Stimulated activated CD4-positive, alpha-beta T cell treated with anti-CD3 and anti-CD28 coated beads, TNF-alpha, amount 100 ng/mL, for 4 hours (primary cell): ENCODE measurements around the gene PASK.

Experiments
- DNase-seq, 3 experiments: peaks; one replicate each; pipeline ENCODE4 v3.0.0-alpha.2; 2020; ENCODE audit warnings: low read depth in 3 of 3

PASK gene

GRCh38 chr2:241180495-241180894 lies 31.2 kb upstream of the PASK start:
- no peak for DNase-seq

GRCh38 chr2:241179899-241180298 lies 30.6 kb upstream of the PASK start:
- DNase-seq, result no peak

- no peak for DNase-seq
Measured at GRCh38 chr2:241178961-241179360, 29.7 kb upstream of the PASK start.

GRCh38 chr2:241177526-241178334 lies 28.5 kb upstream of the PASK start:
- DNase-seq, result no peak

GRCh38 chr2:241173557-241173956 lies 24.3 kb upstream of the PASK start:
- DNase-seq, result no peak

GRCh38 chr2:241168366-241168765 lies 19.1 kb upstream of the PASK start:
- no peak for DNase-seq

- no peak for DNase-seq
Measured at GRCh38 chr2:241163601-241164118, 14.4 kb upstream of the PASK start.

- no peak for DNase-seq
Measured at GRCh38 chr2:241161646-241162281, 12.5 kb upstream of the PASK start.

GRCh38 chr2:241160318-241160717 lies 11.0 kb upstream of the PASK start:
- DNase-seq, result no peak

GRCh38 chr2:241159116-241159515 lies 9.8 kb upstream of the PASK start:
- DNase-seq, result no peak

- DNase-seq, result no peak
Measured at GRCh38 chr2:241158546-241158900, 9.3 kb upstream of the PASK start.

GRCh38 chr2:241157841-241158545 lies 8.7 kb upstream of the PASK start:
- no peak for DNase-seq

GRCh38 chr2:241156971-241157441 lies 7.7 kb upstream of the PASK start:
- DNase-seq, result no peak

- no peak for DNase-seq
Measured at GRCh38 chr2:241155936-241156335, 6.7 kb upstream of the PASK start.

GRCh38 chr2:241154915-241155314 lies 5.6 kb upstream of the PASK start:
- DNase-seq, result no peak

- DNase-seq, result no peak
Measured at GRCh38 chr2:241153616-241154015, 4.3 kb upstream of the PASK start.

GRCh38 chr2:241151934-241152660 lies 2.8 kb upstream of the PASK start:
- no peak for DNase-seq

- DNase-seq, result no peak
Measured at GRCh38 chr2:241150660-241151530, 1.6 kb upstream of the PASK start.

- peak; percentile 80 to 92 (median 90) for DNase-seq
Measured at GRCh38 chr2:241149925-241150659, 820 bp upstream of the PASK start, which contains the start of gene PPP1R7. Gene PPP1R7 (plus strand): TSS chr2:241150467. CDS start chr2:241150496, 29 bp downstream.

- DNase-seq, result no peak
Measured at GRCh38 chr2:241149675-241149924, 328 bp upstream of the PASK start.
